Colon (tissue), 2 donors: ENCODE results near the gene ZC3H7A.

Experiments used
- FAIRE-seq: peaks from 2 replicates; lab custom pipeline; 2012; peaks lifted over from hg19 to GRCh38; lab: Jason Lieb, UNC
- donor health status: control.
- donor health status: control.

Gene ZC3H7A

GRCh38 chr16:11774065-11774626 lies 22.9 kb downstream of the ZC3H7A start:
- no peak for FAIRE-seq

DNA sequence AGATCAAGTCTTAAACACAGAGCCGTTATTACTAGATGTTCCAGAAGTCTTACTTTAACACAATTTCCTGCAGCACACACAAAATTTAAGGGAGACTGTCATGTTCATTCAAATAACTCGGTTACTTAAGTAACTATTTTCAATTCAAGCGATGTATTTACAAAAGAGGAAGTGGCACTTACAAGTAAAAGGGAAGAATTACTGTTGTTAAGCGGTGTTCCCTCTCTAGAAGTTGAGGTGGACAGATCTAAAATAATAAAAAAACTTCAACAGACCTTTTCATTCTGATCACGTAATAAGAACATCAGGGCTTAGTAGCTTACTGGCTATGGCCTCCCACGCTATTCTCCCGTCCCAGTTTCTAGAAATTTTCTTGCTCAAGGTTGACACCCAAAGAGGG lies 28.2 kb downstream of the ZC3H7A start:
- no peak for FAIRE-seq

DNA sequence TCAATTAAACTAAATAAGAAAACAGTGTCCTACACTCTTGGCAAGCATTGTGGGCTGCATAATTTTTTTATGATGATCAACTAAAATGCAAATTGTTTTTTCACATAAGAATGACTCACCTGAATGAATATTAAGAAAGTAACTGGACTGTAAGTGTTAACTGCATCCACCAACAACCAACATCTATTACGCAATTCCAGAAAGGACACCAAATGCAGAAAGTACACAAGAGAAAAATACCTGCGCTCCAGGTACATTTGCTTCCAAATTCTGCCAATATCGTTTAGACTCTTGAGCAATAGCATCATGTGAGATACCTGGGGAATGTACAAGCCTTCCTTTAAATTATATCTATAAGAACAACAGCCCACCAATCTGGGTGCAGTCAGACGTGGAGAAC lies 34.6 kb downstream of the ZC3H7A start:
- no peak for FAIRE-seq

- FAIRE-seq, result no peak
Observed at GRCh38 chr16:11759997-11760396, 37.1 kb downstream of the ZC3H7A start.

DNA sequence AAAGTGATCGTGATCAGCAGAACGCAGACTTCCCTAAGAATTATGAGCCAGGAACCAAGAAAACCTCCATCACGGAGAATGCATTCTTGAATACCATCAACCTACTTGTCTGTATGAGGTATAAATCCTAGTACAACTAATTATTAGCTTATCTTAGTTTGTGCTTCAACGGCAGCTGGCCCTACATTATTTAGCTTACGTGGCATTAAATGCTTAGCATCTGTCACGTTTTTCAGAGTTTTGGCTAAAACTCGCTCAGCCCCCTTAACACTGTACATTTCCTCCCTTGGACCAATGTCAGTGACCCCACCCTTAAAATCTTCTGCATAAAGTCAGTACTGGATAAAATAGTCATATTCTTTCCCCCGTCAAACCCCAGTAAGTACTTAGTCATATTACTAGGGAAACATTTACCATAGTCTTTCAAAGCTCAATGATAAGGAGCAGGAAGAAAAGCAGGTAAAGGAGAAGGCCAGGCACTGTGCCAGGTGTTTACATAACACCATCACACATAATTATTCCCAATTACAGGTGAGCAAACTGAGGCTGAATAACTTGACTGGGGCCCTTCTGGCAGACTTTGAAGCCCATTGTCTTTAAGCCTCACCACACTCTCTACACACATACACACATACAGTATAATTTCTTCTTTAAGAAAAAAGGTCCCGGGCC lies 37.8 kb downstream of the ZC3H7A start:
- FAIRE-seq, result no peak

- FAIRE-seq, result no peak
Observed at GRCh38 chr16:11757671-11758545, 39.1 kb downstream of the ZC3H7A start.

GRCh38 chr16:11756248-11756647 lies 40.8 kb downstream of the ZC3H7A start:
- FAIRE-seq, result no peak

GRCh38 chr16:11755022-11755760 lies 41.9 kb downstream of the ZC3H7A start:
- FAIRE-seq, result no peak

DNA sequence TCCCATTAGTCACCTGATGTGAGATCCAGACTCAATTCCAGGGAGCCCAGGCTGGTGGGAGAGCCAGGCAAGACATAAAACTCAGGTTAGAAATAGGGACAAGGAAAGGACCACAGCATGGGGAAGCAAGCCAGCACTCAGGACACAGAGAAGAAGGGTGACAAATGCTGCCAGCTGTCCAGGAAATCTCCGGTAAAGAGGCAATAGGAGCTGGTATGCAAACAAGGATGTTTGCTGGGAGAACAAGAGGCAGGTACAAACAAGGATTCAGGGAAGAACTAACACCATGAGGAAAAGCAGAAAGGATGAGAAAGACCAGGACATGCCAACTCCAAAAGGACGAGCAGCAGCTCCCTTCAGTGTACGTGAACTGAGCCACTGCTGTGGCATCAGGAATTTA lies 44.2 kb downstream of the ZC3H7A start:
- FAIRE-seq, result no peak

DNA sequence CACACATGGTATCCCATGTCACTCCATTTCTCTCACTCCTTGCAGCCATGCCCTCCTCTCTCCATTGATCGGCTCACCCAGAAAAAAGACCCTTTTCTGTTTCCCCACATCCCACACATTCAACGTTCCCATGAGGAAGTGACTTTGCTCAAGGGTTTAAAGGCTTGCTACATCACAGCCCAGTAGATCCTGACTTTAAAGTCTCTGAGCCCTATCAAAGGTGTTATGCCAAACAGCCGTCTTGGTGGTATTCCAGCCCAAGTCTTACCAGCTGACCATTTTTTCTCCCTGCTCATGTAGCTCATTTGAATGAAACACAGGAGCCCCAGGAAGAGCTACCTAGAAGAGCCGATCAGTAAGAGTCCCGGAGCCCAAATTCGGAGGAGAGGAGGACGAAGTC lies 47.0 kb downstream of the ZC3H7A start:
- FAIRE-seq, result no peak

GRCh38 chr16:11748404-11749254 lies 48.4 kb downstream of the ZC3H7A start:
- no peak for FAIRE-seq

- FAIRE-seq, result no peak
Observed at GRCh38 chr16:11747949-11748403, 49.1 kb downstream of the ZC3H7A start.

GRCh38 chr16:11744075-11744470 lies 53.0 kb downstream of the ZC3H7A start:
- no peak for FAIRE-seq

DNA sequence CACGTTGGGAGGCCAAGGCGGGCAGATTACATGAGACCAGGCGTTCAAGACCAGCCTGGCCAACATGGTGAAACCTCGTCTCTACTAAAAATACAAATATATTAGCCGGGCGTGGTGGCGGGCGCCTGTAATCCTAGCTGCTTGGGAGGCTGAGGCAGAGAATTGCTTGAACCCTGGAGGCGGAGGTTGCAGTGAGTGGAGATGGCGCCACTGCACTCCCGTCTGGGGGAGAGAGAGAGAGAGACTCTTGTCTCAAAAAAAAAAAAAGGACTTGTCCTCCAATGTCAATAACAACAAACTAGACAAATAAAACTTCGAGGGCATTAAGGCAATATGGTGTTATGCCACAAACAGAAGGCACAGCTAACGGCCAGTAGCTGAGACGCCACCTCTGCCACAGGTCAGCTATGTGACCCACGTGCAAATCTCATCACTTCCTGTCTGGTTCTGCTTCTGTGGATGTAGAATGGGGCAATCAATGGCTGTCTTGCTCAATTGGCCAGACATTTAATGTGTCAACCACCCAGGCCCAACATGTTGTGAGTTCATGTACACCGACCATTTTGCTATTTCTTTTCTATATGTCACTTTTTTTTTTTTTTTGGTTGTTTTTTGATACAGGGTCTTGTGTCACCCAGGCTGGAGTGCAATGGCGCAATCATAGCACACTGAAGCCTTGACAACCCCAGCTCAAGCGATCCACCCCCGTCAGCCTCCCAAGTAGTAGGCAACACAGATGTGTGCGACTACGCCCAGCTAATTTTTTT lies 53.6 kb downstream of the ZC3H7A start:
- no peak for FAIRE-seq

- FAIRE-seq, result no peak
Observed at GRCh38 chr16:11742536-11743307, 54.3 kb downstream of the ZC3H7A start, which contains the start of gene TXNDC11. Gene TXNDC11 (minus strand): TSS chr16:11742857. CDS start chr16:11742730, 127 bp downstream.

- no peak for FAIRE-seq
Observed at GRCh38 chr16:11742093-11742535, 54.9 kb downstream of the ZC3H7A start.

GRCh38 chr16:11740567-11740966 lies 56.5 kb downstream of the ZC3H7A start:
- no peak for FAIRE-seq

- FAIRE-seq, result no peak
Observed at GRCh38 chr16:11738742-11739544, 58.1 kb downstream of the ZC3H7A start.

- FAIRE-seq, result no peak
Observed at GRCh38 chr16:11737713-11738112, 59.3 kb downstream of the ZC3H7A start.
